Islet precursor cell (in vitro differentiated cells): Measurements from ENCODE around the gene THSD7B.
A peak's percentile ranks its signal among the peaks of the same experiment; 100 is the strongest.
"Not testable (repeated sequence)": the region's sequence is repeated elsewhere in the genome, so short reads cannot be mapped to it uniquely, and the experiment has no call there.

Source experiments
- DNase-seq: peaks from one replicate; pipeline ENCODE4 v3.0.0-alpha.2; 2018

The THSD7B gene

DNA sequence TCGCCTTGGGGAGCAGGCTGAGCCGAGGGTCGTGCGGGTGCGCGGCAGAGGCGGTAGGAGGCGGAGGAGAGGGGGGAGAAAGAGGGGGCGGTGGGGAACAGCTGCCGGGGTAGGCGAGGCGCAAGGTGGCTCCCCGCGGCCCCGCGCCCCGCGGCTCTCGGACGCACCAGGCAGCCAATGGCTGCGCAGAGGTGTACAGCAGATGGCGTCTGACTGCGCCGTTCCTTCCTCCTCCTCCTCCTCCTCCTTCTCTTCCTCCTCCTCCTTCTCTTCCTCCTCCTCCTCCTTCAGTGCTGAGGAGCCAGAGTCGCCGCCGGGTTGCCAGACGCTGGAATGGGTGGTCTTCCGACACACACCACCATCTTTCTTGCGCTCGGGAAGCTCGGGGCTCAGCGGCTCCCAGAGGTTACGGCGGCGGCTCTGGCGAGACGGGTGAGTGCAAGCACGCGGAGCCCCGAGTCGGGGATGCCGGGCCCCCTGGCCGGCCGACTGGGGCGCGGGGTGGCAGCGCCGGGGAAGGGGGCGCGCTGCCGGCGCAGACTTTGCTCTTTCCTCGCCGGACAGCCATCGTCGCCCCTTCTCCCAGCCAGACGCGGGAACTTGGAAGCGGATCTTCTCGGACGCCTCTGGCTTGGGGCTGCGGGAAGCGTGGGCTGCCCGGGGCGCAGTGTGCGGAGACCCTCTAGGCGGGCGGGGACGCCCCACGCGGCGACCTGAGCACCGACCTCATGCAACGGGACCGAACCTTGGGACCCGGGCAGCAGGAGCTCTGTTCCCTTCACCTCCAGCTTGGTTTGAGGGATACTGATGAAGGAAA, at the start of gene THSD7B:
Gene THSD7B, plus strand, starts transcription at position 290 of the 817 bp plus-strand sequence. CDS start 116,634 bp downstream, outside the sequence.
- peak; percentile 57 for DNase-seq

- no peak for DNase-seq
Measured at GRCh38 chr2:136718273-136718672, 47.1 kb upstream of the THSD7B start.

DNA sequence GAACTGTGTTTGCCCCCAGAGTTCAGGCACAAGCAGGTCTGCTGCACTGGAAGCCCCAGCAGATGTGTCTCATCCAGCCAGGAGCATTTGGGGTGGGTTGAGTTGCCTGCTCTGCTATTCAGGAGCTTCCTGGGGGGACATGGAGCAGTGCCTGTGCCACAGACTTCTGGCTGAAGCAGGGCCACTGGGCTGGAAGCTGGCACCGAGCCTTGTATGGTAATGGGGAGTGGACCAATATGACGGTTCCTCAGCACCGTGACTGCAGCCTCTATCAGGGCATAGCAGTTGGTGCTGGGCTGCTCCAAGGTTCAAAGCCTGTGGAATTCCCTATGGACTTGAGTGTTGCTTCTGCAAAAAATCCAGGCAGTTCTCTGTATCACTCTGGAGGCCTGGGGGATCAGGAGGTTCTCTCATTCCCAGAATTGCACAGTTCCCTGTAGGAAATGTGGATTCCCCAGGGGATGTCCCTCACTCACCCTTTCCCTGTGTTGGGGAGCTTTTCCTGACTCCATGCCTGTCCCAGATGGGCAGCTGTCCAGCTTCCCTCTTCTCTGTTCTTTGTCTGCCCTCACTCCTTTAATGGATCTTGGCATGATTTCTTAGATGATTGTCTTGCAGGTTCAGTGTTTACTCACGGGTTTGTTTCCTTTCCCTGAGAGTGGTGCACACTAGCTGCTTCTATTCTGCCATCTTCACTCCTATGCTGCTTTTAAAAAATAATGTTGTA, 37.2 kb upstream of the THSD7B start:
- DNase-seq = no peak

DNA sequence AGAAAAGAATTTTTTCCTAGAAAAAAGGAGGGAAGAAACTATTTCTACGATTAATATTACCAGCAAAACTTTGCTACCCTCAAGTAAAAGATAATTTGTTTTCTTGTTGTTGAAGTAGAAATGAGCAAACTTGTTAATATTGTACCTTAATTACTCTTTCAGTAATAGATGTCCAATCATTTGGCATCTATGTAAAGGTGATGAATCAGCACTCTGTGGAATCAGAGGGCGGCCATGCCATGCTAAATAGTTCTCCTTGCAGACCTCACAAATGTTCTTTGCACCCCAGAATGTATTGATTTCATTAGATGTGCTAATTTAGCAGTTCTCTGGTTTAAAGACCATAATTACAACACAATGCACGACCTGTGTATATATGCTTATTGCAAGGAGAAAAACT, 29.1 kb upstream of the THSD7B start:
- no peak for DNase-seq

DNA sequence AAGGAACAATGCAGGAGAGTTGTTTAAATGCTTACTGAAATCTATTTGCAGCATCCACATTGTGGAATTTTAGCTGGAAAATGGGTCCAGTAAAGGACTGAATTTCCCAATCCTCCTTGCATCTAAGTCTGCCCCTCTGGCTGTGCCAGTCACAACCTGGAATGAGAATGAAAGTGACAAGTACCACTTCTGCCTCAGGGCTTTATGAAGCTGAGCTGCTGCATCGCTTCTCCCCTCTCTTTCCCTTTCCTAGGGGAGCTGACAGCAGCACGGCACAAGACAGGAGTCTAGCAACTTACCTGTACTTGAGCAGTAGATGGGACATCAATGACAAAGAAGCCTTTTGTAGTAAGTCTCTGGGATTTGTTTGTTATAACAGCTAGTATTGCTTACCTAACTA, 27.3 kb upstream of the THSD7B start:
- no peak for DNase-seq

- DNase-seq = no peak
Measured at GRCh38 chr2:136741471-136741870, 23.9 kb upstream of the THSD7B start.

GRCh38 chr2:136750065-136750464, 15.3 kb upstream of the THSD7B start:
- DNase-seq = no peak

DNA sequence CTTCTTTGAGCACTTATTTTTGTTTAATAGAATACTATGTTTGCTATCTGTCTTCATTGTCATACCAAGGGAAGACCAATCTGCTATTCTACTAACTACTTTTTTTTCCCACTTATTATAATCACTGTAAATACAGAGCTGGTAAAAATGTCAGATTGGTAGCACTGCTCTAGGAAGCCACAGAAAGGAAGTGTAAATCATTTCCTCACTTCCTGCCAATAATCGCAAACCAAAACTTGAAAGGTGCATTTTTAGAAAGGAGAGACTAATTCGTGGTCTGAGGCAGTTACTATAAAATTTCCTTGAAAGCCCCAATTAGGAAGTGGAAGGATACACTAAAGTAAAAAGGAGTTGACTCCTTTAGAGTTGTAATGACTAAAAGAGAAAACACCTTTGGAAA, 13.9 kb upstream of the THSD7B start:
- no peak for DNase-seq

DNA sequence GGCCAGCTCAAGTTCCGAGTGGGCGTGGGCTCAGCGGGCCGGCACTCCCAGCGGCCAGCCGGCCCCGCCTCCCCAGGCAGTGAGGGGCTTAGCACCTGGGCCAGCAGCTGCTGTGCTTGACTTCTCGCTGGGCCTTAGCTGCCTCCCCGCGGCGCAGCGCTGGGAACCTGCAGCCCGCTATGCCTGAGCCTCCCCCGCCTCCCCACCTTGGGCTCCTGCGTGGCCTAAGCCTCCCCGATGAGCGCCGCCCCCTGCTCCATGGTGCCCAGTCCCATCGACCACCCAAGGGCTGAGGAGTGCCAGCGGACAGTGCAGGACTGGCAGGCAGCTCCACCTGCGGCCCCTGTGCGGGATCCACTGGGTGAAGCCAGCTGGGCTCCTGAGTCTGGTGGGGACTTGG, 6.8 kb upstream of the THSD7B start:
- DNase-seq = not testable (repeated sequence)

DNA sequence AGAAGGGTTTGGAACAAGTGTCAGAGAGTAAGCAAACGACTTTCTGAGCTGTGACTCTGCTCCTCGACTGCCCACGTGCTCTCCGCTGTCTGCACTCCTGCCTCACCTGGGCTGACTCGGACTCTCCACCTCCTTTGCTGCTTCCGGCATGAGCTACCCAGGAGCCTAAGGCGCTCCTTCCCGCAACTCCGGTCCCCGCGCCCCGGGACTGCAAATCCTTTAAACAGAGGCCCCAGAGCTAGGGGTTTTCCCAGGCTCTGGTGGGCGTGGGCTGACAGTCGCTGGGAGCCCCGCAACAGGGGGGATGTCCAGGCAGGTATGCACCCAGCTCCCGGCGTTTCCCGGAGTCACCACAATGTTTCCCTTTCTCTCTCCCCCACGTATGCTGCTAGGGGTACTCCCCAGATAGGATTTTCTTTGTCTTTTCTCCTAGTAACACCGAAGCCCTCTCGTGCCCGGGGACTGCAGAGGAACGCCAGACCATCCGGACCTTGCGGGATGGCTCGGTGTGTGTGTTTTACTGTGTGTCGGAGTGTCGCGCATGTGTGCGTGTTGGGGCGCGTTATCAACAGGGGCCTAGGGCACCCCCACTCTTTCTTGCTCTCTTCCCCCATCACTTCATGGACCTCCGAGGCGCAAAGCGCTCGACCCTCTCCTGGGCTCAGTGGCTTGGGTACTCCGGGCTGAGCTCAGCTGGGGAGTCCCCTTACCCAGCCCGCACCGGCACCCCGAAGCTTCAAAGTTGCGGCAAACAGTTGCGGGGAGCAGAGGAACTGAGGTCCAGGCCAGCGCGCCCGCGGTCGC, 691 bp upstream of the THSD7B start:
- DNase-seq = peak; percentile 73

- peak; percentile 58 for DNase-seq
Measured at GRCh38 chr2:136766073-136766404, 694 bp downstream of the THSD7B start.

- no peak for DNase-seq
Measured at GRCh38 chr2:136767030-136767429, 1.7 kb downstream of the THSD7B start.

GRCh38 chr2:136769871-136770270, 4.5 kb downstream of the THSD7B start:
- no peak for DNase-seq

- no peak for DNase-seq
Measured at GRCh38 chr2:136770384-136770783, 5.0 kb downstream of the THSD7B start.

DNA sequence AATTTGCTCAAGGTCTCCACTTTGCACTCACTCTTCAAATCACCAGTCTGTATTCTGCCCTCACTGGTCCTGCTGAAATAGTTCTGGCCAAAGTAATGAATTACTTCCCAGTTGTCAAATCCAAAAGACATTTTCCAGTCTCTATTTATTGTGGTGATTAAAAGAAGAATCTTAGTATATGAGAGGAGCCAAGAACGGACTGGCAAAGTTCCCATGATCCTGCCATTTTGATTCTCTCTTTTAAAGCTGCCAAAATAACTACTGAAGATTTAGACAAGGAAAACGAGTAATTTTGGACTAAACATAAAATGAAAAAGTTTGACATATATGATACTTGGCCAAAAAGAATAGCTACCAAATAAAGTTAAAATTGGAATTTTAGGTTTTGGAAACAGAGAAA, 12.0 kb downstream of the THSD7B start:
- no peak for DNase-seq

DNA sequence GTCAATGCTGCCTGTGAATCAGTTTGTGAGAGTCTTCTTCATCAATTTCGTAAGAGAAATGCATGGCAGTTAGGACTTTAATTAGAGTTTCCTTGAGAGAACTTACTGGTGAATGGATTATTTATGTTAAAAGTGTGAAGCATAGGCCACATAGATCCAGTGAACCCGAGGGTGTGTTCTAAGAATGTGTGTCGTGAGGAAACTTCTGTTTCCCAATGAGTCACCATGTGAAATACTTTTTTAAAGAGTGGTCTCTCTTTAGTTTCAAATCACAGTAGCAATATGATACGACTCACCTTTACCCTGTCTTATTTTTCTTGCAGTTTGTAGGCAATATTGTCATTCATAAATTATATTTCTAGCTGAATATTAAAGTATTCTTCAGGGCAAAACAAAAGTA, 18.5 kb downstream of the THSD7B start:
- no peak for DNase-seq

DNA sequence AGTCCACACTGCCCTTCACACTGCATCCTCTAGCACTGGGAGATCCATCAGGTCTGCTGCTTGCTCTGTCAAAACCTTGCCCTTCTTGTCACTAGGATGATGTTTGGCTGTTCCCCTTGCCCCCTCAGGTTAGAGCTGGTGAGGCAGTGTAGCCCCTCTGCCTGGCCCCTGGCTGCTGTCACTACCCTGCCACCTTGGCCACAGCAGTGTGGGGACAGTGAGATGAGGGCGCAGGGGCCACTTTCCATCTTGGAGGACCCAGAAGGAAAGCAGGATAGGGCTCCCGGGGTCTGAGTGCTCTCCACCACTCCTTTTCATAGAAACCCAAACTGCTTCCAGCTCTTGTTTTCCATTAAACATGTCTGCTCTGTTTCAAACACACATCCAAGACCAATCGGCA, 19.9 kb downstream of the THSD7B start:
- no peak for DNase-seq

DNA sequence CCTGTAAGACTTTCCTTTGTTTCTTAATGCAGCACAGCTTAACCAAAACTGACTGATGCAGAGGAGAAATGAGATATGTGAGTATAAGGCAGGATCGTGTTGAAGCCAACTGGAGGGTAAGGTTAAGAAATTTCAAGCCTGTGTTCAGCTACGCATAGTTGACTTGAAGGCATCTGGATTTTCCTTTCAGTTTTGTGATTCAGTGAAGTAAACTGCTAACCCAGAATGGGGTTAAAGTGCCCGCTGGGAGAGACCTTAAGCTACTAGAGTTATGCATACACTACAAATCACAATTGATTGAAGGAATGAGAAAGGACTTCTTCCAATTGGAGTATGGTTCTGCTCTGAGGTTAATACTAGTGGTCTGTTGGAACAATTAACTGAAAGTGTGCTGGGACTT, 22.6 kb downstream of the THSD7B start:
- no peak for DNase-seq

GRCh38 chr2:136796339-136796738, 31.0 kb downstream of the THSD7B start:
- no peak for DNase-seq

DNA sequence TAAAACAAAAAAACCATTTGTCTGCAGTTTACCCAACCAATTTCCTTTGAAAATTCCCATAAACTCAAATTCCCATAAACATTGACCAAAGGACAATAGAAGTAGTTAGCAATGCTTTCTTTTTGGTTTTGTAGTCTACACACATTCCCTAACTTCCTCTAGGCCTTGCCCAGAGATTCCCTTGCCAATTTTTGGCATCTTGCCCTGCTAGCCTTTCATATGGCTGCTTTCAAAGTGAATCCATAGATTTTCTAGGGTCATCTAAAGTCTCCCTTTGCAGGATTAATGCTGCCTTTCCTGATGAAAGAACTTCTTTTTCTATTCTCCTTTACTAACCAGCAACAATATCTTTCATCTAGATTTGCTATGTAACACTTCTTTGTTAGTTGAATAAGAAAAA, 33.4 kb downstream of the THSD7B start:
- DNase-seq = no peak

DNA sequence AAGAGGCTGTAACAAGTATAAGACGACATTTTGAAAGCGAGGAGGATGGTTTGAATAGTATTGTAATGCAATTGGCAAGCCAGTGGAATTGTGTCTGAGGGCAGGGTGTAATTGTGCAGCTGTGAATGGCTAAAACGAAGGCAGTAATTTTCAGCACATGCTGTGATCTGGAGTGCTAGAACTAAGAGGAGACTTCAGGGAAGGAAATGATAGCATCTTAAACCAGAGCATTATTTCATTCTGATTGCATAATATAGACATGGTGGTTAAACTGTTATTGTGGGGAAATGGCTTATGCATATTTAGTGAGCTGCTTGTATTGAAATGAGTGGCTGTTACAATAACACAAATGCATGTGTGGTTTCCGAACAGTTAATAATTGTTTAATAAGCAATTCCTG, 36.3 kb downstream of the THSD7B start:
- no peak for DNase-seq

DNA sequence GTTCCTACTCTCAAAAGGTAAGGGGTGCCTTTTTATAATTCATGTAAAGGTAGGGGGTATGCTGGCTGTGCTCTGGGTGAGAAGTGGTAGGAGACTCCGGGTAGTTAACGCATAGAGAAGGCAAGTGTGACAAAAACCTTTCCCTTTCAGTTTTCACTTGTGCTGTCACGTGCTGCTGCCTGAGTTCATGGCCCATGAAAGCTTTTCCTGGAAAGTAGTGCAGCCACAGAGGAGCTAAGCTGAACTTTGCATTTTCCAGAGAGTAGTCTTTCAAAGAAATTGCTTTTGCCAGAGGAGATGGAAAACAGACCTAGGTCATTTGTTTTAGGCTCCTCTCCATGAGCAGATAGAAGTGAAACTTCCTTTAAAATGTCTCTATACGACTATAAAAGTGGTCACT, 44.7 kb downstream of the THSD7B start:
- no peak for DNase-seq

DNA sequence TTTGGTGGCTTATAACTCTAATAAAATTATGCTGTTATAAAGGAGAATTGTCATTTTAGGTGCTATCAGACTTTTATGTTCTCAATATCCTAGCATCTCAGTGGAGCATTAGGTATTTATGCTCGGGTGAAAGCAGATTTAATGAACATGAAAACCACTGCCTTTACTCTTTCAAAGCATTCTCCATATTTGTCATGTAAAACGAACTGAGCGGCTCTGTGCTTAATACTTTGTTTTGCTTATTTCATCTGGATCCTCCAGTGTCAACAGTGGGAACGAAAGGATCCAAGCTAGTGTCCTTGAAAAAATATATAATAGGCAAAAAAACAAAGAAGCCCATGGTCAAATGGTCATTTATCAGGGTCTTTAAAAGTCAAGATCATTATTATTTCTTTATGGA, 53.5 kb downstream of the THSD7B start:
- DNase-seq = no peak

DNA sequence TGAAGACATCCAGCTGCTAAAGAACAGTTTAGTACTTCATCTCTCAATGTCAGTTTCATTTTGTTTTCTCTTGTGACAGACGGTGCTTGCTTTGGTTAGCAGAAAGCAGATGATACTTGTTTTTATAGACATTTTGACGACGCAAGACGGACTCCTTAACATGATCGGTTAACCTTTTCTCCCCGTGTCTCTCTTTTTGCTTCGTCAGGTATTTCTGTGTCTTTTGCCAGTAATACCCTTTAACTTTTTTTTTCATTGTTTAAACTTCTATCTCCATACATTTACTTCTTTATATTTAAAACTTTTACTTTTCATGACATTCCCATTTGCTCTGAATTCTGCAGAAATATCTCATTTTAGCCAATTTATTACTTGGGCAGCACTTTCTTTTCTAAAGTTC, 57.9 kb downstream of the THSD7B start:
- DNase-seq = no peak
